H1 (cell line): ENCODE data around the gene ANKRD40CL. TPM values are rescaled to one million over a fixed set of nuclear protein-coding genes. Genes with fewer than 3 reads are reported as not detected.

Experiments
- E2F6 ChIP-seq: IDR thresholded peaks from 2 replicates; pipeline ENCODE4 v1.6.1; 2012; ENCODE audit warnings: inconsistent platforms
- JUND ChIP-seq: IDR thresholded peaks from 2 replicates; pipeline ENCODE4 v1.6.1; 2011; ENCODE audit warnings: mild to moderate bottlenecking, improper control_type of control experiment, low read length
- KDM4A ChIP-seq: IDR thresholded peaks from one replicate; pipeline ENCODE4 v1.7.1; 2012; ENCODE audit warnings: low read depth, mild to moderate bottlenecking, moderate library complexity, low read length, inconsistent platforms; ENCODE audit not compliant: severe bottlenecking
- POLR2A ChIP-seq, 2 experiments: IDR thresholded peaks; 1 replicate in 1 of 2; 2 replicates in 1 of 2; pipeline ENCODE4 v1.6.1; 2011; ENCODE audit warnings: low read depth in 2 of 2, low read length in 2 of 2, mild to moderate bottlenecking in 2 of 2; ENCODE audit errors: control extremely low read depth in 1 of 2
- SP1 ChIP-seq: IDR thresholded peaks from 2 replicates; pipeline ENCODE4 v1.6.1; 2011; ENCODE audit warnings: low read depth, low read length
- TAF7 ChIP-seq: optimal IDR thresholded peaks from 2 replicates; pipeline ENCODE3; 2011; ENCODE audit warnings: low read depth, mild to moderate bottlenecking, inconsistent platforms, low read length, moderate library complexity, borderline replicate concordance
- ZNF274 ChIP-seq: IDR thresholded peaks from 2 replicates; pipeline ENCODE4 v1.7.0; 2012; ENCODE audit warnings: low read length, borderline replicate concordance; ENCODE audit errors: extremely low read depth
- polyA plus RNA-seq, 7 experiments: library from polyadenylated mRNA; depleted of rRNA in 3 of 7; stranded (reverse) in 5 of 7; unstranded in 2 of 7; fragments of >200 nt in 5 of 7; fragments of 200-250 nt in 2 of 7; gene quantifications; 1 replicate in 5 of 7; 2 replicates in 1 of 7; 4 replicates in 1 of 7; pipeline versions ENCODE4 v1.2.1 to v1.2.3, GENCODE V29; 2011 to 2013; ENCODE audit warnings: missing spikeins in 2 of 7, mixed read lengths in 2 of 7
- total RNA-seq: library from RNA; stranded (reverse); fragmentation: NEBNext Ultra II Directional; extraction: Animal tissue kit (Norgen Biotek cat#: 25700); gene quantifications from 2 replicates; pipeline ENCODE4 v1.2.1, GENCODE V29; 2021
- TF ChIP-seq, protein P1 (sequence below), 3 experiments: IDR thresholded peaks; 1 replicate in 2 of 3; 2 replicates in 1 of 3; pipeline versions ENCODE4 v1.5.1 to v1.6.1; 2011; ENCODE audit warnings: low read length in 3 of 3, mild to moderate bottlenecking in 3 of 3, inconsistent platforms in 2 of 3, low read depth in 1 of 3, moderate library complexity in 1 of 3; ENCODE audit not compliant: insufficient read depth in 1 of 3; ENCODE audit errors: control extremely low read depth in 1 of 3

Gene ANKRD40CL
- total and polyA plus RNA-seq, 2 of the 8 experiments (the other 6 are each of a cell fraction or from before 2014, with no cell fraction given) = not detected

- TF ChIP-seq E2F6 = peak; percentile 90
- TF ChIP-seq KDM4A = peak; percentile 41
- peak; percentile 94 to 98 for TF ChIP-seq POLR2A (IDR thresholded peaks at IDR 0.05; ENCODE audit: control extremely low read depth in 1 of 2, low read depth in 2 of 2, low read length in 2 of 2)
- peak; percentile 82 for TF ChIP-seq SP1
- TF ChIP-seq TAF7 = peak; percentile 75
- no peak for TF ChIP-seq ZNF274
- 0 out of 2 replicates have a peak, but pooled peaks have one; percentile 8 for TF ChIP-seq JUND
- TF ChIP-seq, protein P1, sequence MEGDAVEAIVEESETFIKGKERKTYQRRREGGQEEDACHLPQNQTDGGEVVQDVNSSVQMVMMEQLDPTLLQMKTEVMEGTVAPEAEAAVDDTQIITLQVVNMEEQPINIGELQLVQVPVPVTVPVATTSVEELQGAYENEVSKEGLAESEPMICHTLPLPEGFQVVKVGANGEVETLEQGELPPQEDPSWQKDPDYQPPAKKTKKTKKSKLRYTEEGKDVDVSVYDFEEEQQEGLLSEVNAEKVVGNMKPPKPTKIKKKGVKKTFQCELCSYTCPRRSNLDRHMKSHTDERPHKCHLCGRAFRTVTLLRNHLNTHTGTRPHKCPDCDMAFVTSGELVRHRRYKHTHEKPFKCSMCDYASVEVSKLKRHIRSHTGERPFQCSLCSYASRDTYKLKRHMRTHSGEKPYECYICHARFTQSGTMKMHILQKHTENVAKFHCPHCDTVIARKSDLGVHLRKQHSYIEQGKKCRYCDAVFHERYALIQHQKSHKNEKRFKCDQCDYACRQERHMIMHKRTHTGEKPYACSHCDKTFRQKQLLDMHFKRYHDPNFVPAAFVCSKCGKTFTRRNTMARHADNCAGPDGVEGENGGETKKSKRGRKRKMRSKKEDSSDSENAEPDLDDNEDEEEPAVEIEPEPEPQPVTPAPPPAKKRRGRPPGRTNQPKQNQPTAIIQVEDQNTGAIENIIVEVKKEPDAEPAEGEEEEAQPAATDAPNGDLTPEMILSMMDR (IDR thresholded peaks at IDR 0.05; ENCODE audit: control extremely low read depth in 1 of 3, insufficient read depth in 1 of 3, low read depth in 1 of 3, low read length in 3 of 3) = peak in 1 of 3 experiments; percentile 14; a peak in 1 of 4 replicates
Measured at GRCh38 chr17:50719144-50719923, 48.0 kb downstream of the ANKRD40CL start, which contains the start of gene LUC7L3 (continued).
